ENCODE measurements around the gene NHLH1. TPM values are rescaled to one million over a fixed set of nuclear protein-coding genes. Genes with fewer than 3 reads are reported as not detected.

NHLH1 gene
- total and polyA plus RNA-seq, 5 experiments from 2014 or later = 0.38 to 0.47 TPM; not detected in 3

GRCh38 chr1:160408864-160409263, 42.0 kb downstream of the NHLH1 start:
- Mint-ChIP-seq H3K36me3 (no peaks in the 10 kb centered on the region), H3K9me3 (no peaks in the 10 kb centered on the region), H3K27me3 (no peaks in the 10 kb centered on the region), H3K4me1 (peaks cover 0 to 2% (median 1%) of the 10 kb centered on the region in 4 donors), H3K27ac (peak overlapping the region in 2 of 10 donors; percentile 4 to 20), H3K4me3 (no peak overlapping the region)
- POLR2A ChIA-PET = interaction anchor here (0.6 kb wide), 1 partner anchor 27 kb away, joined by 3 read pairs; no protein-coding TSS in a partner anchor
- DNase-seq (no peak), ATAC-seq (no peak)

DNA sequence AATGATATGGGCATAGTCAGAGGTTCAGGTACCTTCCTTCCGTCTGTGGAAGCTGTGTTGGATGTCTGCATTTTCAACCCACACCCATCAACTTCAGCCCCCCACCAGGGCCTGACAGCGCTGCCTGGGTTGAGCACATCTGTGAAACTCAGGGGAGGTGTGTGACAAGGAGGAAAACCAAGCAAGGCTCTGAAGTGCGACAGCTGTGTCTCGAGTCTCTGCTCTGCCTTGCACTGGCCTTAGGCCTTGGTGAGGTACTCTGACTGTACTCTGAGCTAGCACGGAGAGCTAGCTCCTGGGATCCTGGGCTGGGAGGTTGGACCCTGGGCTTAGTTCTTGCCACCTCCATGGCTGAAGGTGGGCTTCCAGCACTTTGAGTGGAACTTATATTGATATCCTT, 42.6 kb downstream of the NHLH1 start:
- no peaks in the 10 kb centered on the region for H3K36me3 Mint-ChIP-seq
- POLR2A ChIA-PET = interaction anchor here (0.6 to 0.8 kb wide), 3 partner anchors 9 to 28 kb away, joined by 3 read pairs; partner anchors contain the start of gene VANGL2
- peak overlapping the region in 1 of 10 donors; percentile 57 for H3K27ac Mint-ChIP-seq
- ATAC-seq = no peak
- H3K27me3 Mint-ChIP-seq = no peaks in the 10 kb centered on the region
- H3K9me3 Mint-ChIP-seq = no peaks in the 10 kb centered on the region
- peaks cover 0 to 2% (median under 1%) of the 10 kb centered on the region in 4 donors for H3K4me1 Mint-ChIP-seq
- no peak for DNase-seq
- H3K4me3 Mint-ChIP-seq = no peak overlapping the region

DNA sequence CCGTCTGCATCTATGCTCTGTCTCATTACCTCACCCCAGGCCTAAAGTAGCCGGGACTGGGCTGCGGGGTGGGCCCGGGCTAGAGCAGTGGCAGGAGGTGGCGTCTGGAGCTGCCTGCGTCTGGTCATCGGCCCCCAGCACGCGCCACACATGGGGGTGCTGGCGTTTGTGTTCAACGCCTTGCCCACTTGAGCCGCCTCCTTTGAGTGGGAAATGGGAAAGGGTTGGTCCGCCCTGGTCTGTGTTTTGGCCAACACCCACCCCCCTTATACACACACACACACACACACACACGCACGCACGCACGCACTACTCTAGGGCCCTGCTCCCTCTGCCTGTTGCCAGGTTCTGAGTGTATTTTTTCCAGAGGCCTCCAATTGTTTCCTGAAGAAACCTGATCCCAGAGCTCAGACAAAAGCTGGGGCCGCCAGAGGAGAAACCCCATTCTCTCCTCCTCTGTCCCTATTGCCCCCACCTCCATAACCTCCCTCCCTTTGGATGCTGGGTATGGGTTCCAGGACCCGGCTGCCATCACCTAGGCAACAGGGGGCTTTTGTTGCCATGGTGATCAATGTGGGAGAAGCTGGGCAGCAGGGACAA, 43.6 kb downstream of the NHLH1 start:
- H3K4me1 Mint-ChIP-seq = peaks cover 0 to 2% (median under 1%) of the 10 kb centered on the region in 4 donors
- DNase-seq (no peak), ATAC-seq (no peak)
- H3K27ac Mint-ChIP-seq = no peak overlapping the region
- no peaks in the 10 kb centered on the region for H3K27me3 Mint-ChIP-seq
- no peaks in the 10 kb centered on the region for H3K36me3 Mint-ChIP-seq
- POLR2A ChIA-PET = interaction anchor here (0.8 kb wide), 1 partner anchor 10 kb away, joined by 3 read pairs; no protein-coding TSS in a partner anchor
- no peaks in the 10 kb centered on the region for H3K9me3 Mint-ChIP-seq
- H3K4me3 Mint-ChIP-seq = no peak overlapping the region

GRCh38 chr1:160411271-160412027, 44.6 kb downstream of the NHLH1 start:
- ATAC-seq (no peak), DNase-seq (no peak)
- H3K27ac Mint-ChIP-seq = peak overlapping the region in 2 of 10 donors; percentile 23 to 73
- H3K4me3 Mint-ChIP-seq = no peak overlapping the region
- H3K4me1 Mint-ChIP-seq = peaks cover 0 to 1% (median 0%) of the 10 kb centered on the region in 4 donors
- POLR2A ChIA-PET = interaction anchor here (0.7 kb wide), 1 partner anchor 332 kb away, joined by 3 read pairs; no protein-coding TSS in a partner anchor
- H3K36me3 Mint-ChIP-seq = no peaks in the 10 kb centered on the region
- H3K27me3 Mint-ChIP-seq = no peaks in the 10 kb centered on the region
- H3K9me3 Mint-ChIP-seq = no peaks in the 10 kb centered on the region

DNA sequence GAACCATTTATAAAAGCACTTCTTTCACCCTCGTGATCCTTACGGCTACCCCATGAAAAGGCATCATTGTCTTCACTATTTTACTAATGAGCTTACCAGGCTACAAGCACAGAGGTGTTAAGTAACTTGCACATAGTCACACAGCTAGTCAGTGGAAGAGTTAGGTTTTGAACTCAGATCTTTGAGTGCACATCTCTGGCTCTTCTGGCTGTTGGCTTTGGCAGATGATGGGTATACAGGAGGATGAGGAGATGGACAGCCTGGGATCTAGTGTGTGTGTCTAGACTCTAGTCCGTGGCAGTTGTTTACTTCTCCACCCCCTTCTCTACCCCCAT, 45.1 kb downstream of the NHLH1 start:
- ATAC-seq (no peak), DNase-seq (no peak)
- H3K27me3 Mint-ChIP-seq = no peaks in the 10 kb centered on the region
- POLR2A ChIA-PET = interaction anchor here (0.5 to 0.7 kb wide), 2 partner anchors 88 to 331 kb away, joined by 3 read pairs; no protein-coding TSS in a partner anchor
- H3K4me3 Mint-ChIP-seq = no peak overlapping the region
- no peak overlapping the region for H3K27ac Mint-ChIP-seq
- peaks cover 0 to 1% (median 0%) of the 10 kb centered on the region in 4 donors for H3K4me1 Mint-ChIP-seq
- H3K9me3 Mint-ChIP-seq = no peaks in the 10 kb centered on the region
- no peaks in the 10 kb centered on the region for H3K36me3 Mint-ChIP-seq

DNA sequence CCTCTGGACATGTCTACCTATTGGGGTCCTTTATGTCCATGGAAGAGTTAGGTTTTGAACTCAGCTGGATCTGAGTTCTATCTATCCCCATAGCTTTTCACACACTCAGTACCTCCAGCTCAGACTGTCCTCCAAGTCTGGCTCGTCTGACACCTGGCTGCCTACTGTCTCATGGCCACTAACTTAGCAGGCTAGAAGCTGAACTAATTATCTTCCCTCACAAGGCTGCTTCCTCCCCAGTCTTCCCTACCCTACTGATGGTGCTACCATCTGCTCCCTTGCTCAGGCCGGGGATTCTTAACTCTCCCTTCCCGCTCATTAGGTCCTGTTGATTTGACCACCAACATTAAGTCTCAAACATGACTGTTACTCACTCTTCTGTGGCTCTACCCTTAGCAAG, 46.8 kb downstream of the NHLH1 start:
- Mint-ChIP-seq H3K9me3 (no peaks in the 10 kb centered on the region), H3K36me3 (no peaks in the 10 kb centered on the region), H3K4me1 (peaks cover 0 to 1% (median 0%) of the 10 kb centered on the region in 4 donors), H3K27ac (peak overlapping the region in 1 of 10 donors; percentile 2), H3K27me3 (no peaks in the 10 kb centered on the region), H3K4me3 (no peak overlapping the region)
- DNase-seq (no peak), ATAC-seq (no peak)
- POLR2A ChIA-PET = interaction anchor here (0.9 to 1.1 kb wide), 2 partner anchors 11 to 196 kb away, joined by 3 to 5 read pairs; no protein-coding TSS in a partner anchor

GRCh38 chr1:160414881-160415280, 48.0 kb downstream of the NHLH1 start:
- no peak for DNase-seq
- H3K36me3 Mint-ChIP-seq = no peaks in the 10 kb centered on the region
- H3K4me3 Mint-ChIP-seq = no peak overlapping the region
- H3K27ac Mint-ChIP-seq = no peak overlapping the region
- no peak for ATAC-seq
- peaks cover 0 to 3% (median 0%) of the 10 kb centered on the region in 5 donors for H3K27me3 Mint-ChIP-seq
- peaks cover 0 to 1% (median 0%) of the 10 kb centered on the region in 4 donors for H3K4me1 Mint-ChIP-seq
- H3K9me3 Mint-ChIP-seq = no peaks in the 10 kb centered on the region
- POLR2A ChIA-PET = no interaction called here

DNA sequence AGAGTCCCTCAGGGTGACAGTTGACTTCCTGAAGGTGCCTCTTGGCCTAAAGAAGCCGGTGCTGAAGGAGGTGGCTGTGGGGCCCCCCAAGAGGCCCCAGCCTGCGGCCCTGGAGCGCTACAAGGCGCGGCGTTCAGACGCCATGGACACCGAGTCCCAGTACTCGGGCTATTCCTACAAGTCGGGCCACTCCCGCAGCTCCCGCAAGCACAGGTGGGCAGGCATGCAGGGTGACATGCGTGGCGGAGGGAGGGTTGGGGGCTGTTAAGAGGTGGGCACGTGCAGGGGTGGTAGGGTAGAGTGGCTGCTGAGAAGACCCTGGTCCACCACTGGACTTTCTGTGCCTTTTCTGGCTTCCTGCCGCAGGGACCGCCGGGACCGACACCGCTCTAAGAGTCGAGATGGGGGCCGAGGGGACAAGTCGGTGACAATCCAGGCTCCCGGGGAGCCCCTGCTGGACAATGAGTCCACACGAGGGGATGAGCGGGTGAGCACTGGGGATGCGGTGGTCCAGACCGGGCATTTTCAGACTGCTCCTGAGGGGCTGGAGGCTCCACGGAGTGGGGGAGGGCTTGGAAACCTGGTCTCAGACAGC, 48.9 kb downstream of the NHLH1 start:
- Mint-ChIP-seq H3K27ac (no peak overlapping the region), H3K36me3 (no peaks in the 10 kb centered on the region), H3K27me3 (peaks cover 0 to 3% (median 0%) of the 10 kb centered on the region in 5 donors), H3K4me3 (no peak overlapping the region), H3K9me3 (no peaks in the 10 kb centered on the region), H3K4me1 (peaks cover 0 to 1% (median 0%) of the 10 kb centered on the region in 4 donors)
- POLR2A ChIA-PET = no interaction called here
- ATAC-seq (no peak), DNase-seq (no peak)

GRCh38 chr1:160416369-160416768, 49.5 kb downstream of the NHLH1 start:
- Mint-ChIP-seq H3K4me1 (peaks cover 0 to 2% (median under 1%) of the 10 kb centered on the region in 4 donors), H3K9me3 (no peaks in the 10 kb centered on the region), H3K4me3 (no peak overlapping the region), H3K27ac (peak overlapping the region in 2 of 10 donors; percentile 55 to 65), H3K36me3 (no peaks in the 10 kb centered on the region), H3K27me3 (peaks cover 0 to 3% (median 0%) of the 10 kb centered on the region in 5 donors)
- DNase-seq (no peak), ATAC-seq (no peak)
- POLR2A ChIA-PET = no interaction called here

GRCh38 chr1:160418483-160418882, 51.6 kb downstream of the NHLH1 start:
- POLR2A ChIA-PET = interaction anchor here (0.9 kb wide), 1 partner anchor 222 kb away, joined by 3 read pairs; no protein-coding TSS in a partner anchor
- ATAC-seq = no peak
- no peak for DNase-seq

DNA sequence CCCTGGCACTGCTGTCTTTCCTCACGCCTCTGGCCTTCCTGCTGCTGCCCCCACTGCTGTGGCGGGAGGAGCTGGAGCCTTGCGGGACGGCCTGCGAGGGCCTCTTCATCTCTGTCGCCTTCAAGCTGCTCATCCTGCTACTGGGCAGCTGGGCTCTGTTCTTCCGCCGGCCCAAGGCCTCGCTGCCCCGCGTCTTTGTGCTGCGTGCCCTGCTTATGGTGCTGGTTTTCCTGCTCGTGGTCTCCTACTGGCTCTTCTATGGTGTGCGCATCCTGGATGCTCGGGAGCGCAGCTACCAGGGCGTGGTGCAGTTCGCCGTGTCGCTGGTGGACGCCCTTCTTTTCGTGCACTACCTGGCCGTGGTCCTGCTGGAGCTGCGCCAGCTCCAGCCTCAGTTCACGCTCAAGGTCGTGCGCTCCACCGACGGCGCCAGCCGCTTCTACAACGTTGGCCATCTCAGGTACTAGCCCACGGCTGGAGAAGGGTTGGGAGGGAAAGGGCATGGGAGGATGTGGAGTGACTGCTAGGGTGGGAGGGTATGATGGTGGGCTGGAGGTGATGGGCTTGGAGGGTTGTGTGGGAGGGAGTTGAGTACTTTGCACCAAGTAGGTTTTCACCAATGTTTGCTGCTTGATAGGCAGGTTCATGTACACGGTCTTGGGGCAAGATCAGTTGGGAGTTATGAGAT, 52.4 kb downstream of the NHLH1 start:
- no peaks in the 10 kb centered on the region for H3K9me3 Mint-ChIP-seq

More at GRCh38 chr1:160418483-160418882, 51.6 kb downstream of the NHLH1 start:
- H3K36me3 Mint-ChIP-seq = no peaks in the 10 kb centered on the region
- no peaks in the 10 kb centered on the region for H3K9me3 Mint-ChIP-seq
- H3K4me1 Mint-ChIP-seq = peaks cover 0 to 2% (median 0%) of the 10 kb centered on the region in 4 donors
- H3K27ac Mint-ChIP-seq = peak overlapping the region in 1 of 10 donors; percentile 17
- no peak overlapping the region for H3K4me3 Mint-ChIP-seq
- peaks cover 0 to 3% (median 0%) of the 10 kb centered on the region in 5 donors for H3K27me3 Mint-ChIP-seq

DNA sequence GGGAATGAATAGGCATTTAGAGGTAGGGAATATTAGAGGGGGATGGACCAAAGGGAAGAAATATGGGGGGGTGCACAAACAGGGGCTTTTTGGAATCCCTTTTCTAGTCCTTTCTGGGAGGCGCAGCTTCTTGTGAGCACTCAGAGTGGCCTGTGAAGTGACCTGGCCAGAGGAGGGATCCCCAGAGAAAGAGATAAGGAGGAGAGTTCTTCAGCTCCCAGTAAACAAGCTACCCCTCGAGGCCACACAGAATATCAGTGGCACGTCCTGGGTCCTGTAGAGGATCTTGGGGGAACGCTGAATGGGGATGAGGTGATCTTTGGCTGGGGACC, 52.9 kb downstream of the NHLH1 start:
- Mint-ChIP-seq H3K4me3 (no peak overlapping the region), H3K36me3 (no peaks in the 10 kb centered on the region), H3K27ac (peak overlapping the region in 1 of 10 donors; percentile 81), H3K27me3 (peaks cover 0 to 3% (median 0%) of the 10 kb centered on the region in 5 donors), H3K4me1 (peaks cover 0 to 6% (median under 1%) of the 10 kb centered on the region in 4 donors), H3K9me3 (no peaks in the 10 kb centered on the region)
- ATAC-seq (no peak), DNase-seq (no peak)
- POLR2A ChIA-PET = no interaction called here

More for the DNA sequence above, 52.4 kb downstream of the NHLH1 start:
- H3K4me1 Mint-ChIP-seq = peaks cover 0 to 3% (median under 1%) of the 10 kb centered on the region in 4 donors
- peak overlapping the region in 2 of 10 donors; percentile 51 to 81 for H3K27ac Mint-ChIP-seq
- H3K36me3 Mint-ChIP-seq = no peaks in the 10 kb centered on the region
- POLR2A ChIA-PET = interaction anchor here (0.9 kb wide), 1 partner anchor 223 kb away, joined by 3 read pairs; no protein-coding TSS in a partner anchor
- H3K27me3 Mint-ChIP-seq = peaks cover 0 to 3% (median 0%) of the 10 kb centered on the region in 5 donors
- DNase-seq (no peak), ATAC-seq (no peak)
- H3K4me3 Mint-ChIP-seq = no peak overlapping the region

Measured in naive thymus-derived CD8-positive, alpha-beta T cell (primary cell).